Esophagus muscularis mucosa (tissue), 4 donors: Measurements from ENCODE around the gene FCSK.

ENCODE experiments used
- CTCF ChIP-seq, 3 experiments: fragments of 200-600 bp in 2 of 3; fragments of 450-650 bp in 1 of 3; sonication (generic) in 2 of 3; IDR thresholded peaks; one replicate each; pipeline ENCODE4 v1.5.1; 2017 to 2019; ENCODE audit warnings: antibody characterized with exemption in 3 of 3, mild to moderate bottlenecking in 2 of 3, moderate library complexity in 1 of 3
- EP300 ChIP-seq: sonication (generic); formaldehyde crosslinking; IDR thresholded peaks from one replicate; pipeline ENCODE4 v1.6.1; 2017; ENCODE audit warnings: antibody characterized with exemption
- POLR2A ChIP-seq: fragments of 450-650 bp; IDR thresholded peaks from one replicate; pipeline ENCODE4 v1.6.1; 2017; ENCODE audit warnings: antibody characterized with exemption, moderate library complexity, mild to moderate bottlenecking, low read depth

- TF ChIP-seq POLR2A (no peak), CTCF (IDR thresholded peaks at IDR 0.05) (no peak), EP300 (no peak)
Observed at GRCh38 chr16:70481929-70482536, 27.6 kb downstream of the FCSK start.
